OCI-LY3 (cell line): ENCODE measurements around the gene PACC1.
"Not testable (repeated sequence)": the region's sequence is repeated elsewhere in the genome, so short reads cannot be mapped to it uniquely, and the experiment has no call there.

Source experiments
- H2AFZ ChIP-seq: fragments of 200-600, 300-600 bp; shearing (Covaris generic); 2 replicates; pipeline ENCODE4 v1.6.0; 2014; ENCODE audit warnings: antibody characterized with exemption, low read depth, low read length
- H3K27ac ChIP-seq: fragments of 200-600, 300-600 bp; sonication (generic); 2 replicates; pipeline ENCODE4 v1.5.1; 2014; ENCODE audit warnings: mild to moderate bottlenecking, low read length, moderate library complexity, mixed read lengths
- H3K27me3 ChIP-seq: fragments of 200-600, 300-600 bp; sonication (generic); 2 replicates; pipeline ENCODE4 v1.6.1; 2014; ENCODE audit warnings: low read depth, low read length, mixed read lengths
- H3K36me3 ChIP-seq: fragments of 200-600, 300-600 bp; sonication (generic); replicated peaks from 2 replicates; pipeline ENCODE3; 2014; ENCODE audit warnings: low read depth, low read length, mixed read lengths
- H3K4me1 ChIP-seq: fragments of 300-600, 200-600 bp; sonication (generic); 2 replicates; pipeline ENCODE4 v1.6.1; 2014; ENCODE audit warnings: low read length, mixed read lengths
- H3K4me2 ChIP-seq: fragments of 200-600, 300-600 bp; sonication (generic); 2 replicates; pipeline ENCODE4 v1.6.1; 2014; ENCODE audit warnings: low read length, mixed read lengths
- H3K4me3 ChIP-seq: fragments of 300-600, 200-600 bp; sonication (generic); 2 replicates; pipeline ENCODE4 v1.5.1; 2014; ENCODE audit warnings: antibody characterized with exemption, mild to moderate bottlenecking, low read length, moderate library complexity
- H3K79me2 ChIP-seq: fragments of 300-600, 200-600 bp; shearing (Covaris generic); 2 replicates; pipeline ENCODE4 v1.6.1; 2014; ENCODE audit warnings: mild to moderate bottlenecking, low read length, mixed read lengths
- H3K9ac ChIP-seq: fragments of 300-600, 200-600 bp; shearing (Covaris generic); 2 replicates; pipeline ENCODE4 v1.6.0; 2014; ENCODE audit warnings: mild to moderate bottlenecking, low read length, moderate library complexity
- H3K9me3 ChIP-seq: fragments of 200-600, 300-600 bp; shearing (Covaris generic); 2 replicates; pipeline ENCODE4 v1.6.1; 2014; ENCODE audit warnings: low read length, mixed read lengths; ENCODE audit not compliant: insufficient read depth
- H4K20me1 ChIP-seq: fragments of 200-600, 300-600 bp; sonication (generic); 2 replicates; pipeline ENCODE4 v1.6.1; 2016; ENCODE audit warnings: low read length, mixed read lengths; ENCODE audit not compliant: insufficient read depth
- CTCF ChIP-seq: fragments of 200-600, 300-600 bp; sonication (generic); IDR thresholded peaks from 2 replicates; pipeline ENCODE4 v1.5.1; 2014; ENCODE audit warnings: antibody characterized with exemption, low read length, low read depth
- EZH2phosphoT487 ChIP-seq: fragments of 200-600 bp; shearing (Covaris generic); IDR thresholded peaks from 2 replicates; pipeline ENCODE4 v1.6.1; 2018; ENCODE audit warnings: antibody characterized with exemption, mixed run types, low read depth

The PACC1 gene

DNA sequence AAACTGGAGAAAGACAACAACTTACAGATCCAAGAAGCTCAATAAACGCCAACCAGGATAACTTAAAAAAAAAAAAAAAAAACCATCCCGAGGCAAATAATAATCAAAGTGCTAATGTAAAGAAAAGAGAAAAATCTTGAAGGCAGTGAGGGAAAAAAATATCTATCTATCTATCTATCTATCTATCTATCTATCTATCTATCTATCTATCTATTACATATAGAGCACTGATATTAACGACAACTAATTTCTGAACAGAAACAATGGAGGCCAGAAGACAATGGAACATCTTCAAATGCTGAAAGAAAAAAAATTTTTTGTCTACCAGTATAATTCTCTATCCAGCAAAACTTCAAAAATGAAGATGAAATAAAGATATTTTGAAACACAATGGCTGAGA is 18.0 kb downstream of the PACC1 start:
- Histone ChIP-seq H3K9ac (no peak overlapping the region), H3K79me2 (peaks cover 41% of the 10 kb centered on the region), H3K36me3 (peaks cover 38% of the 10 kb centered on the region), H3K4me3 (no peak overlapping the region), H3K27ac (no peak overlapping the region), H3K4me2 (no peak overlapping the region), H2AFZ (no peak overlapping the region), H3K27me3 (no peaks in the 10 kb centered on the region), H3K9me3 (peaks cover 11% of the 10 kb centered on the region; the same call in 1 of the 2 replicates), H4K20me1 (0 out of 2 replicates have a peak, but pooled peaks cover 3% of the 10 kb centered on the region), H3K4me1 (peaks cover 3% of the 10 kb centered on the region)
- TF ChIP-seq EZH2phosphoT487 (no peak), CTCF (no peak)

GRCh38 chr1:212395678-212396437 is 18.8 kb downstream of the PACC1 start:
- not testable (repeated sequence) for H3K27ac ChIP-seq, H3K4me2 ChIP-seq, H4K20me1 ChIP-seq, H3K4me3 ChIP-seq, H2AFZ ChIP-seq, H3K9ac ChIP-seq, H3K4me1 ChIP-seq, H3K27me3 ChIP-seq
- Histone ChIP-seq H3K36me3 (peaks cover 38% of the 10 kb centered on the region), H3K79me2 (peaks cover 48% of the 10 kb centered on the region), H3K9me3 (peaks cover 11% of the 10 kb centered on the region; the same call in 1 of the 2 replicates)

DNA sequence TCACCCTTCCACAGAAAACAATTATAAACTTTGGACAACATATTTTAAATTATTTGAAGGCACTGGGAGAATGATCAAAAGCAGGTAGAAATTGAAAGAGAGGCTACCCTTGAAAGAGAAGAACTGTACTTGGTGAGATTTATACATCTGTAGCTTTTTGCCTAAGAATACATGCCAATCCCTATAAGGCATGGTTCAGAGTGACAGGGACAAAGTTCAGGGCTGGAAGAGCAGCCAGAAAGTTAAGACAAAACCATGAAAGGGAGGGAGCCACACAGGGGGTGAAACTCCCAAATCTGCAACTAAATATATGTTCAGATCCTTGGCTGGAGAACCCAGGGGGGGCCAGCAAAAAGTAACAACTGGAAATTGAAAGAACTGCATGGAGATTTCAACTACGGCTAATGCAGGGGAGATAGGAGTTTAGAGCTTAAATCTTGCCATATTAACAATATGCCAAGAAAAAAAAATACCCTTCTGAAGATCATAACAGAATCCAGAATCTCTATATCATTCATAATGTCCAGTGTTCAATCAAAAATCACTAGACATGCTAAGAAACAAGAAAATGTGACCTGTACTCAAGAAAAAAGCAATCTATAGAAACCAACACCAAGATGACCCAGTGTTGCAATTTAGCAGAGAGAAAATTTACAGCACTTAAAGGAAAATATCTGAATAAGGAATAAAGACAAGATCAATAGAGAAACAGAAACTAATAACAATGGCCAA is 25.5 kb downstream of the PACC1 start:
- peaks cover 52% of the 10 kb centered on the region for H3K36me3 ChIP-seq
- H3K4me3 ChIP-seq: no peak overlapping the region
- peaks cover 38% of the 10 kb centered on the region for H3K79me2 ChIP-seq
- H3K9ac ChIP-seq: no peak overlapping the region
- no peak for TF ChIP-seq EZH2phosphoT487
- TF ChIP-seq CTCF: no peak
- H4K20me1 ChIP-seq: peaks cover 15% of the 10 kb centered on the region; the same call in 1 of the 2 replicates
- H3K27me3 ChIP-seq: no peaks in the 10 kb centered on the region
- H3K27ac ChIP-seq: no peak overlapping the region
- no peak overlapping the region for H2AFZ ChIP-seq
- no peaks in the 10 kb centered on the region for H3K4me1 ChIP-seq
- no peak overlapping the region for H3K4me2 ChIP-seq
- no peaks in the 10 kb centered on the region for H3K9me3 ChIP-seq

- no peak for TF ChIP-seq CTCF
- no peak for TF ChIP-seq EZH2phosphoT487
- H3K36me3 ChIP-seq: peaks cover 72% of the 10 kb centered on the region
- no peaks in the 10 kb centered on the region for H3K27me3 ChIP-seq
- no peak overlapping the region for H3K4me2 ChIP-seq
- H3K79me2 ChIP-seq: peaks cover 27% of the 10 kb centered on the region
- H3K4me3 ChIP-seq: no peak overlapping the region
- no peaks in the 10 kb centered on the region for H3K4me1 ChIP-seq
- H2AFZ ChIP-seq: no peak overlapping the region
- peaks cover 15% of the 10 kb centered on the region; the same call in 1 of the 2 replicates for H4K20me1 ChIP-seq
- no peaks in the 10 kb centered on the region for H3K9me3 ChIP-seq
- no peak overlapping the region for H3K9ac ChIP-seq
- H3K27ac ChIP-seq: no peak overlapping the region
Observed at GRCh38 chr1:212386029-212386428, 28.7 kb downstream of the PACC1 start.
